Hepatocyte (in vitro differentiated cells): Measurements from ENCODE around the gene MLKL. TPM values are rescaled to one million over a fixed set of nuclear protein-coding genes. Genes with fewer than 3 reads are reported as not detected.

Experiments used
- DNase-seq: peaks from one replicate; pipeline ENCODE4 v3.0.0-alpha.2; 2016; ENCODE audit warnings: low spot score
- H2AFZ ChIP-seq: fragments of 200-600 bp; sonication (generic); 2 replicates; pipeline ENCODE4 v1.6.0; 2016; ENCODE audit warnings: antibody characterized with exemption, mild to moderate bottlenecking
- H3K27ac ChIP-seq: fragments of 200-600 bp; sonication (generic); 2 replicates; pipeline ENCODE4 v1.5.1; 2016; ENCODE audit warnings: mild to moderate bottlenecking
- H3K27me3 ChIP-seq: fragments of 200-600 bp; sonication (generic); 2 replicates; pipeline ENCODE4 v1.6.1; 2016
- H3K36me3 ChIP-seq: fragments of 200-600 bp; sonication (generic); replicated peaks from 2 replicates; pipeline ENCODE4 v1.5.1; 2016; ENCODE audit warnings: low read depth; ENCODE audit not compliant: insufficient read depth
- H3K4me1 ChIP-seq: fragments of 200-600 bp; sonication (generic); 2 replicates; pipeline ENCODE4 v1.5.1; 2016; ENCODE audit warnings: mild to moderate bottlenecking, moderate library complexity; ENCODE audit not compliant: insufficient read depth
- H3K4me2 ChIP-seq: fragments of 200-600 bp; sonication (generic); 2 replicates; pipeline ENCODE4 v1.6.0; 2016
- H3K4me3 ChIP-seq: fragments of 200-600 bp; sonication (generic); 2 replicates; pipeline ENCODE4 v1.5.1; 2016; ENCODE audit warnings: mild to moderate bottlenecking
- H3K79me2 ChIP-seq: fragments of 200-600 bp; sonication (generic); 2 replicates; pipeline ENCODE4 v1.6.0; 2017; ENCODE audit warnings: mild to moderate bottlenecking
- H3K9me2 ChIP-seq: fragments of 200-600 bp; sonication (generic); replicated peaks from 2 replicates; pipeline ENCODE4 v1.6.0; 2017; ENCODE audit warnings: mild to moderate bottlenecking; ENCODE audit not compliant: insufficient read depth
- H3K9me3 ChIP-seq: fragments of 200-600 bp; sonication (generic); 2 replicates; pipeline ENCODE4 v1.5.1; 2016; ENCODE audit warnings: low read depth, mild to moderate bottlenecking
- H4K20me1 ChIP-seq: fragments of 200-600 bp; sonication (generic); 2 replicates; pipeline ENCODE4 v1.6.0; 2016; ENCODE audit warnings: mild to moderate bottlenecking; ENCODE audit not compliant: insufficient read depth, poor library complexity, severe bottlenecking
- CTCF ChIP-seq: fragments of 200-600 bp; sonication (generic); IDR thresholded peaks from 2 replicates; pipeline ENCODE4 v1.5.1; 2016; ENCODE audit warnings: antibody characterized with exemption, mild to moderate bottlenecking; ENCODE audit not compliant: poor library complexity
- EZH2 ChIP-seq: fragments of 200-600 bp; sonication (generic); IDR thresholded peaks from 2 replicates; pipeline ENCODE4 v1.6.1; 2016; ENCODE audit warnings: antibody characterized with exemption, mild to moderate bottlenecking, borderline replicate concordance
- EZH2phosphoT487 ChIP-seq: fragments of 200-600 bp; sonication (generic); IDR thresholded peaks from one replicate; pipeline ENCODE4 v1.6.1; 2018; ENCODE audit warnings: antibody characterized with exemption, mild to moderate bottlenecking, low read depth, moderate library complexity; ENCODE audit not compliant: unreplicated experiment, severe bottlenecking
- WGBS: methylation state at CpG from one replicate; pipeline ENCODE4 v1.1.6; 2016; ENCODE audit warnings: low lambda C conversion rate; ENCODE audit errors: missing lambda C conversion rate; 5-methylcytosine and 5-hydroxymethylcytosine counted together
- polyA plus RNA-seq: library from polyadenylated mRNA; unstranded; fragments of >200 nt; fragmentation: Nextera tagmentation; extraction: Ambion mirVana; gene quantifications from 2 replicates; pipeline ENCODE4 v1.2.1, GENCODE V29; 2016
- total RNA-seq: library from RNA; depleted of rRNA; stranded (reverse); fragments of >200 nt; gene quantifications from 2 replicates; pipeline ENCODE4 v1.2.3, GENCODE V29; 2014

Gene MLKL
- total and polyA plus RNA-seq, 2 experiments from 2014 or later, result 2.8 to 3.3 TPM

GRCh38 chr16:74718140-74718539 lies 17.5 kb upstream of the MLKL start:
- Histone ChIP-seq H3K4me2 (no peak overlapping the region), H3K27me3 (no peaks in the 10 kb centered on the region), H3K9me3 (no peaks in the 10 kb centered on the region), H3K36me3 (no peaks in the 10 kb centered on the region), H3K27ac (no peak overlapping the region), H3K9me2 (no peaks in the 10 kb centered on the region), H2AFZ (no peak overlapping the region), H4K20me1 (no peaks in the 10 kb centered on the region), H3K79me2 (no peaks in the 10 kb centered on the region), H3K4me1 (no peaks in the 10 kb centered on the region), H3K4me3 (no peak overlapping the region)
- WGBS, result 92% methylated on average over 13 of the region's 13 CpGs
- TF ChIP-seq EZH2phosphoT487 (no peak), EZH2 (no peak), CTCF (no peak)
- no peak for DNase-seq

GRCh38 chr16:74717367-74717766 lies 16.7 kb upstream of the MLKL start:
- no peak overlapping the region for H3K4me2 ChIP-seq
- 90% methylated on average over 7 of the region's 7 CpGs for WGBS
- no peak for DNase-seq
- no peak overlapping the region for H3K4me3 ChIP-seq
- no peaks in the 10 kb centered on the region for H4K20me1 ChIP-seq
- no peaks in the 10 kb centered on the region for H3K79me2 ChIP-seq
- no peaks in the 10 kb centered on the region for H3K9me3 ChIP-seq
- TF ChIP-seq CTCF, result no peak
- no peaks in the 10 kb centered on the region for H3K9me2 ChIP-seq
- H2AFZ ChIP-seq, result no peak overlapping the region
- no peaks in the 10 kb centered on the region for H3K27me3 ChIP-seq
- H3K4me1 ChIP-seq, result no peaks in the 10 kb centered on the region
- no peaks in the 10 kb centered on the region for H3K36me3 ChIP-seq
- H3K27ac ChIP-seq, result no peak overlapping the region

GRCh38 chr16:74716355-74716754 lies 15.7 kb upstream of the MLKL start:
- H3K27me3 ChIP-seq, result no peaks in the 10 kb centered on the region
- H3K9me3 ChIP-seq, result no peaks in the 10 kb centered on the region
- H3K4me1 ChIP-seq, result no peaks in the 10 kb centered on the region
- no peaks in the 10 kb centered on the region for H3K36me3 ChIP-seq
- H3K9me2 ChIP-seq, result no peaks in the 10 kb centered on the region
- H3K79me2 ChIP-seq, result no peaks in the 10 kb centered on the region
- TF ChIP-seq CTCF (no peak), EZH2phosphoT487 (no peak), EZH2 (no peak)
- DNase-seq, result no peak
- H2AFZ ChIP-seq, result no peak overlapping the region
- WGBS, result 85% methylated on average over 14 of the region's 15 CpGs
- no peak overlapping the region for H3K27ac ChIP-seq
- H3K4me3 ChIP-seq, result no peak overlapping the region
- no peaks in the 10 kb centered on the region for H4K20me1 ChIP-seq
- H3K4me2 ChIP-seq, result no peak overlapping the region

- H3K36me3 ChIP-seq, result no peaks in the 10 kb centered on the region
- H3K79me2 ChIP-seq, result no peaks in the 10 kb centered on the region
- H4K20me1 ChIP-seq, result no peaks in the 10 kb centered on the region
- H3K27ac ChIP-seq, result no peak overlapping the region
- DNase-seq, result no peak
- no peak overlapping the region for H3K4me3 ChIP-seq
- H3K4me2 ChIP-seq, result no peak overlapping the region
- WGBS, result 89% methylated on average over 10 of the region's 10 CpGs
- no peak overlapping the region for H2AFZ ChIP-seq
- no peaks in the 10 kb centered on the region for H3K27me3 ChIP-seq
- TF ChIP-seq CTCF (no peak), EZH2phosphoT487 (no peak), EZH2 (no peak)
- no peaks in the 10 kb centered on the region for H3K9me2 ChIP-seq
- H3K9me3 ChIP-seq, result no peaks in the 10 kb centered on the region
- no peaks in the 10 kb centered on the region for H3K4me1 ChIP-seq
Observed at GRCh38 chr16:74713876-74714275, 13.2 kb upstream of the MLKL start.
